HG03064 (cell line): ENCODE measurements around the gene BCAS1.

Experiments
- ATAC-seq: cut with Tn5 transposase; IDR thresholded peaks from one replicate; pipeline ENCODE4 v1.9.1; 2021; ENCODE audit warnings: low read depth; ENCODE audit not compliant: unreplicated experiment

Gene BCAS1, protein sequence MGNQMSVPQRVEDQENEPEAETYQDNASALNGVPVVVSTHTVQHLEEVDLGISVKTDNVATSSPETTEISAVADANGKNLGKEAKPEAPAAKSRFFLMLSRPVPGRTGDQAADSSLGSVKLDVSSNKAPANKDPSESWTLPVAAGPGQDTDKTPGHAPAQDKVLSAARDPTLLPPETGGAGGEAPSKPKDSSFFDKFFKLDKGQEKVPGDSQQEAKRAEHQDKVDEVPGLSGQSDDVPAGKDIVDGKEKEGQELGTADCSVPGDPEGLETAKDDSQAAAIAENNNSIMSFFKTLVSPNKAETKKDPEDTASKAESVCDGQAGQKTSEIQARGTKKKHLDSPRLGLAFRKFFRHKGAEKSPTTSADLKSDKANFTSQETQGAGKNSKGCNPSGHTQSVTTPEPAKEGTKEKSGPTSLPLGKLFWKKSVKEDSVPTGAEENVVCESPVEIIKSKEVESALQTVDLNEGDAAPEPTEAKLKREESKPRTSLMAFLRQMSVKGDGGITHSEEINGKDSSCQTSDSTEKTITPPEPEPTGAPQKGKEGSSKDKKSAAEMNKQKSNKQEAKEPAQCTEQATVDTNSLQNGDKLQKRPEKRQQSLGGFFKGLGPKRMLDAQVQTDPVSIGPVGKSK

DNA sequence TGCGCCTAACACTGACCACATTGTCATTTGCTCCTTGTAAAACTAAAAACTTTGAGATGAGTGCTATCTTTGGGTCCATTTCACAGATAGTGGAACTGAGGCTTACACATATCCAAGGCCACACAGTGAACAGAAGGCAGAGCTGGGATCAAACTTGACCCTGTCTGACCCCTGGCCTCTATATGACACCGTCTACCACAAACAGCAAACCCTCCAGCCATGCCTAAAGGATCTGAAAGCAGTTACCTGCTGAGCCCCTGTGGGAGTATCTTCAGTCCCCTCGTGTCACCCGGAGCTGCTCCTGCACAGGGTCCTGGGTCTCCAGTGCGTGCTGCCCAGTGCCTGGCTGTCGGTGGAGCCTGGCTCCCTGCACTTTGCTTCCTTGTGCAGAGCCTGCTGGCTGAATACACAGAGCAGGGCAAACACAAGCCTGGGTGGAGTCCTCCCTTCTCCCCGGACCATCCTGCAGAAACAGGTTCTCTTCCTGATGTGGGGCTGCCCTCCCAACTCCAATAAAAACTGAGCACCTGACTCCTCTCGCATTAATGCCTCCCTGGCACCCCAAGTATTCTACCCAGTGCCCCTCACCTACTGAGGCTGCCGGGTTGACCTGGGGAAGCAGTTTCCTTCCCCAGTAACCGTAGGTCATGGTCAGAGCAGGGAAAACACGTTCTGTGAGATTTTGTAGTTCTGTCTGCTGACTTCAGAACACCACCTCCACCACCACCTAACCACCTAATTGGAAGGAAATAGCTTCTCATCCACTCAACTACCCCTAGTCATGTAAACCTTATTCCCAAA, at the start of gene BCAS1:
TSS of gene BCAS1 (minus strand) at position 408 of the 801 bp plus-strand sequence. CDS start 11,876 bp downstream, outside the sequence.
- ATAC-seq = no peak

DNA sequence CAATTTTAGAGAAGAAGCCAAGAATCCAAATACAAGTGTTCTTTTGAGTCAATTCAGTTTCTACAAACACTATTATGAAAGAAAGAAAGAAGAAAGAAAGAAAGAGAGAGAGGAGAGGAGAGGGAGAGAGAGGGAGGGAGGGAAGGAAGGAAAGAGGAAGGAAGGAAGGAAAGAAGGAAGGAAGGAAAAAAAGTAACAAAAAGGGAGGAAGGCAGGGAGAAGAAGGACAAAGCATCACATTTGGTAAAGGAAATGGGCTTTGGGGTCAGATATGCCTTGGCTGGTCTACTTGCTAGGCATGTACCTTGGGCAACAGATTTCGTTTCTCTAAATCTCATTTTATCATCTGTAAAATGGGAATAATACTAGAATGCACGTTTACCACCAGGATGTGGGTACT, 49.4 kb upstream of the BCAS1 start:
- no peak for ATAC-seq

DNA sequence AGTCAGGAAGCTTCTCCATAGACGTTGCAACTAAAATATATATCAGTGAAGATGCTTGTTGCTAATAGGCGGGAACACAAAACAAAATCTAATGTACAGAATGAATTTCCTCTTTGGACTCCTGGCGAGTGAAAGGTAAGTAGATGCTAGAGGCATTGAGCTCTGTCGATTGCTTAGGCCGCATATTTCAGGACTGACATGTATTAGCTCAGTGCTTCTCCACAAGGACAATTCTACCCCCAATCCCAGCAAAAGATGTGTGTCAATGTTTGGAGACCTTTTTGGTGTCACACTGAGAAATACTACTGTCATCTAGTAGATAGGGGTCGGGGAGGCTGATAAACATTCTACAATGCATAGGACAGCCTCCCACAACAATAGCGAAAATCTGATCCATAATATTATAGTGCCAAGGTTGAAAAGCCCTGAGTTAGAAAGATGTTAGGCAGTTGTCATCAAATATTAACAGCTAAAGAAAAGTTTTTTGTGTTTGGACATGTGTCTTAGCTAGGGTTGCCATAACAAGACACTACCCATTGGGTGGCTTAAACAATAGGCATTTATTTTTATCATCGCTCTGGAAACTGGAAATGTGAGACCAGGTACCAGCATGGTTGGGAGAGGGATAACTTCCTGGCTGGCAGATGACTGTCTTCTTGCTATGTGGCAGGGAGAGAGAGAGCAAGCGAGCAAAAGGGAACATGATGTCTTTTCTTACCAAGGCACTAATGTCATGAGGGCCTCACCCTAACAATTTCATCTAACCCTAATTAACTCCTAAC, 48.0 kb upstream of the BCAS1 start:
- no peak for ATAC-seq

DNA sequence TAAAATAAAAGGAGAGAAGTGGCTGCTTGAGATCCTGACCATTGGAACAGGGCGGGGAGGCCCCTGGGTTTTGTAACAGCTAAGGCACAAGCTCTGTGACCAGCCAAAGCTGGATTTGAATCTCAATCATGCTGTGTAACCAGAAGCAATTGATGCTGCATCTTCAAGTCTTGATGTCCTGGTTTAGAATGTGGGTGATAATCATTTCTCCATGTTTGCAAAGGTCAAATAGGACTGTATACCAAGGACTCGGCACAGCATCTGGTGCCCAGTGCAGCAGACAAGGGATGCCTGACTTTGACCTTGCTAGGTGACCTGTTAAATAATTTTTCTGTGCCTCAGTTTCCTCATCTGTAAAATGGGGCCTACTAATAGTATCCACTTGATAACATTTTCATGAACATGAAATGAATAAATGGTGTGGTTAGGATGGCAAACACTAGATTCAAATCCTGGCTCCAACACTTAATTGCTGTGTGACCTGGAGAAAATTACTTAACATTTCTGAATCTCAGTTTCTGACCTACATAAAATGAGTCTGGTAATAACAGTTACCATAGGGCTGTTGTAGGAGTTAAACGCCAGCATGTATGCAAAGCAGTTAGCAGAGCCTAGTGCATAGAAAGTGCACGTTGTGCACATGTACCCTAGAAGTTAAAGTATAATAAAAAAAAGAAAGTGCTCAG, 46.3 kb upstream of the BCAS1 start:
- ATAC-seq = no peak

DNA sequence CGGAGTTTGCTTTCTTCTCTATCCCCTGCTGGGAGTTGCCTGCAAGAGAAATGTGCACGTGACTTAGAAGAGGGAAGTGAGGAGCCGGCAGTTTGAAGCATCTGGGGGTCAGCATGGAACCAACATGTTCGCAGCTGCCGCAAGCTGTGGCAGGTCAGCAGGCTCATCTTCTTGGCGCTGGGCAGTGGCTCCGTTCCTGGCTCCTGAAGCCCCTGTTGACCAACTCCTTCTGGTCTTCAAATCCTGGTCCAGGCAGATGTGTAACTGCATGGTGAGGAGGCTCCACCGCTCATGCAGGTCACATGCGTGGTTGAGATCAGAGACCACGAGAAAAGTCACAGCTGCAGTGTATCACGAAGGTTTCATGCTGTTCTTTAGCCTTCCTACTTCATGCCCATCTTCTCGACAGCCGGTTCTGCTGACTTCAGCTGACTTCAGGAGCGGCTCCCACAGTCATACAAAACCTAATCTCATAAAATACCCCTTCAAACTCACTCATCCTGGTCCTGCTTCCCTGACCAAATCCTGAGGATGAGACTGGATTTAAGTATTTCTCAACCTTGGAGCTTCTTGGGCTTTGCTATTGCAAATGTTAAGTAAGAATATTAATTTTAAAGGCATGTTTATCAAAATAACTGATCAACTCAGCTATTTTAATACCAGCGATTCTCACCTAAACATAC, 44.9 kb upstream of the BCAS1 start:
- no peak for ATAC-seq

DNA sequence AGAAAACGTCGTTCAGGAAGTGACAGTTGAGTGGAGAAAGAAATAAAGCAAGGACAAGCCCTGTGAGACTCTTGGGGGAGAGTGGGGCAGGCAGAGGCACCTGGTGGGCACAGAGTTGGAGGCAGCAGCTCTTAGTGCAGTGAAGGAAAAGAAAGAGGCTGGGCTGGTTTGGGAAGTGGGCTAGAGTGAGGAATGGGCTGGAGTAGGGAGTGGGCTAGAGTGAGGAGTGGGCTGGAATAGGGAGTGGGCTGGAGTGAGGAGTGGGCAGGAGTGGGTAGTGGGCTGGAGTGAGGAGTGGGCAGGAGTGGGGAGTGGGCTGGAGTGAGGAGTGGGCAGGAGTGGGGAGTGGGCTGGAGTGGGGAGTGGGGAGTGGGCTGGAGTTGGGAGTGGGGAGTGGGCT, 43.7 kb upstream of the BCAS1 start:
- ATAC-seq = no peak

DNA sequence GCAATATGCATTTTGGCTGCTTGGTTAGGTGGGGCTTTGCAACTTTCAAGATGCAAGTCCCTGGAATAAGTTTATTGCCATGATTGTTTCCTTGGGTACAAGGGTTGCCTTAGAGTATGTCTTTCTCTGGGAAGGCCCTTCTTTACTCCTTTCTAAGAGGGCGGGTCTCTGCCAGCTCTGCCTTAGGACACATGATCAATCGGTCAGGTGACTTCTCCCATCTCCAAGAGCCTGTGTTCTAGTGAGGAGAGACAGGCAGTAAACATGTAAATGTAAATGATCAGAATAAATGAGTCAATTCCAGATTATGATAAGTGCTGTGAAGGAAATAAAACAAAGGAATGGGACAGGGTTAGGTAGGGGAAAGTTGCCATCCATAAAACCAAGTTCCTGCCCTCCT, 43.2 kb upstream of the BCAS1 start:
- ATAC-seq = no peak

DNA sequence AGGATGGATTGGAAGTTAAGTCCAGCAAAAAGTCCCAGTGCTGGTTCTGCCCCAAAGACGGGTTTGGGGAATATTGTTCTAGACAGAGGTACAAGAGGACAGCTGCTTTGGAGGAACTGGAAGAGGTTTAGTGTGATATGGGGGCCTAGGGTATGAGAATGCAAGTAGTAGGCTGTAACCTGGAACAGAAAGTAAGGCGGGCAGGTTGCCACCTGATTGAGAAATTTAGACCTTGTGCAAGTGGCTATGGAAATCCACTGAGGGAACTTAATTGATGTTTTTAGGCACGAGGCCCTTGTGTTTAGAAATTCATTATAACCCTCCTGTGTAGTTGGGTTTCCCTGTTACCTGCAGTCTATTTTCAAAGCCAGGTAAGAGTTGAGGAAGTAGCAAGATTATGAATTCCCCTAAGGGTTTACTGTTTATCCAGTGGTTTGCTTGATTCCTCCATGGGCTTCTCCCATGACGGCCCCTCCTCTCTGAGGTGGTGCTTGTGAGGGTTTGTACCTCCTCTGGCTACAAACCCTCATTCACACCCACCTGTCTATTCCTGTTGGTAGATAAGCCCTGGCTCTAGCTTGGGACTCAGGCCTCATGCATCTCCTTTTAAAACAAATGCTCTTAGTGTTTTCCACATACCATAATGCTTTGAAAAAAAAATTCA, 42.0 kb upstream of the BCAS1 start:
- no peak for ATAC-seq

DNA sequence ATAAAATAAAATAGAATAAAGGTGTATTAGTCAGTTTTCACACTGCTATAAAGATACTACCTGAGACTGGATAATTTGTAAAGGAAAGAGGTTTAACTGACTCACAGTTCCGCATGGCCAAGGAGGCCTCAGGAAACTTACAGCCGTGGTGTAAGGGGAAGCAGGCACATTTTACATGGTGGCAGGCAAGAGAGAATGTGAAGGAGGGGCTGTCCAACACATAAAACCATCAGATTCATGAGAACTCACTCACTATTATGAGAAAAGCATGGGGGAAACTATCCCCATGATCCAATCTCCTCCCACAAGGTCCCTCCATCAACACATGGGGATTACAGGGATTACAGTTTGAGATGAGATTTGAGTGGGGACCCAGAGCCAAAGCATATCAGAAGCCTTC, 41.1 kb upstream of the BCAS1 start:
- no peak for ATAC-seq

DNA sequence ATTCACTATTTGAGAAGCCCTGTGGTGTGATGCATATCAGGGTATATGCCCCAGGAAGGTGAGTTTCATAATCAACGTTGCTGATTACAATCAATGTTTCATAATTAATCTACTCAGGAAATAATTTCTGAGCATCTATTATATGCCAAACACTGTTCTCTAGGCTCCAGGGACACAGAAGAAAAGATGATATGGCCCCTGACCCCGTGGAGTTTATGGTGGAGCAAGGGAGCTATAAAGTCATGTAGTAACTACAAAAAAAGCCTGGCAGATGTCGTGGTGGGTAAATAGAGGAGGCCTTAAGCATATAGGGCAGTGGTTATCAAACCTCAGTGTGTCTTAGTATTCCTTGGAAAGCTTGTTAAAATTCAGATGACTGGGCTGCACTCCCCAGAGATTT, 40.1 kb upstream of the BCAS1 start:
- ATAC-seq = no peak

DNA sequence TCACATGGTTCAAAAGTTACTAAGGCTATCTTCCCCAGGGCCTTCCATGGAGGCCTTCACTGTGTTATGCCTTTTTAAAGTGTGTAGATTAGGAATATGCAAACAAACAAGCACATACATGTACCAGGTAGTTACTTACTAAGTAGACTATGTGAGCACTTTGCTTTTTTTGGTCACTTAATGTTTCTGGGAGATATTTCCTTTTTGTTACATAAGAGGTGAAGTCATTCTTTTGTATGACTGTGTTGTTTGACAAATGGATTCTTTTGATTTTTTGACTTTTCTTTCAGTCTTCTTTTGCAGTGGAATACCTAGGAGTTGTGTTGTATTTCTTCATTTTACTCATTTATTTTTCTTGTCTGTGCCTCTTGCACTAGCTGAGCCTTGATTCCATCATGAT, 39.6 kb upstream of the BCAS1 start:
- ATAC-seq = no peak

DNA sequence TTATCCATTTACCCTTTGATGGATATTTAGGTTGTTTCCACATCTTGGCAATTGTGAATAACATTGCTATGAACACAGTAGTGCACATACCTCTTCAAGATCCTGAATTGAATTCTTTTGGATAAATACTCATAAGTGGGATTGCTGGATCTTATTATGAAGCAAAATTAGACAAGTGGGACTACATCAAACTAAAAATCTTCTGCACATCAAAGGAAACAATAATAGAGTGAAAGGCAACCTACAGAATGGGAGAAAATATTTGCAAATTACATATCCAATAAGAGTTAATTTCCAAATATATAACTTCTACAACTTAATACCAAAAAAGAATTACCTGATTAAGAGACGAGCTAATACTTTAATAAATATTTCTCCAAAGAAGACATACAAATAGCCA, 38.4 kb upstream of the BCAS1 start:
- no peak for ATAC-seq

DNA sequence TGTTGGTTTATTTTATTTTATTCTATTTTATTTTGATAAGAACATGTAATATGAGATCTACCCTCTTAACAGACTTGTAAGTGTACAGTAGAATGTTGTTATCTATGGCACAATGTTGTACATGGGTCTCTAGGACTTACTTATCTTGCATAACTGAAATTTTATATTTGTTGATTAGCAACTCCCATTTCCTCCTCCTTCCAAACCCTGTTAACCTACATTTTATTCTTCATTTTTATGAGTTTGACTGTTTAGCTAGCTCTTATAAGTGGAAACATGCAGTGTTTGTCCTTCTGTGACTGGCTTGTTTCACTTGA, 37.9 kb upstream of the BCAS1 start:
- ATAC-seq = no peak

DNA sequence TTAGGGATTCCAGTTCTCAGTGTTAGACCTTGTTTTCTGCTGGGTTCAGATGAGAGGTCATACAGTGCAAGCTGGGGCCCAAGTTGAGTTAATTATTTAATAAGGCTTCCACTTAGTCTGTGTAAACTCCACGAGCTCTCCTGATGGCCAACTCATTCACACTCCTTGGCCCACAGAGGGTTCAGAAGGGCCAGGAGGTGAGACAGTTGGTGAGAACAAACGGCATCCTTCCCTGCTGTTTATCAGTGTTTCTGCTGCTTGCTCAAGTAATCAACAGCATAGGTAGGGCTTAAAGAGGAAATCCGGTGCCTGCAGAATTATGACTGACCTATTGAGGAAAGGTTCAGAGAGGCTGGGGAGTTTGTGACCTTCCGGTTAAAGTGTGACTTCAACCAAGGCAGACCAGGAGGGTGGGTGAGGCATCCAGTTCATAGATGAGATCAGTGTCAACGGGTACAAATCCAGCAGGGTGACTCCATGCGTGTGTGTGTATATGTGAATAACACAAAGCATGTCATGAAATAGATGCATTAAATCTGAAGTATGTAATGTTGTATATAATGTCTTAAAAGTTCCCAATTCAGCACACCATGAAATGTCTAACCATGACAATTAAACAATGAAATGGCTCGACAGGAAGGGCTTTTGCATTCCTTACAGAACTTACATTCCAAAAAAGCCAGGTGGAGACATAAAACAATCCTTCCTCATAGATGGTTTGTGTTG, 37.4 kb upstream of the BCAS1 start:
- ATAC-seq = no peak

DNA sequence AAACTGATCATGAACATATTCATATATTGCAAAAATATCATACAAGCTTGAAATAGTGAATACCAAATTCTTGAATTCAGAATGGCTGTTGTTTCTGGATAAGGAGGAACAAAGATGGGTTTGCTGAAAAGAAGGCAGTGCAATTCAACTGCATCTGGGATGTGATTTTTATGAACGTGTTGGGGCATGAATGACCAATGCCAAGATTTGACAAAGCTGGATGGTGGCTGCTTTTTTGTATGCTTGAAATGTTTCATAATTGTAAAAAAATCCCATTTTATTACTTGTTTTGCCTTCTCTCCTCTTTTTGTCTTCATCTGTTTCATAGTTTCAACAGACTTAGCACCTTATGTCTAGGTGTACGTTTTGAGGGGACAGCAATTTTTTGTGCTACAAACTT, 36.8 kb upstream of the BCAS1 start:
- ATAC-seq = no peak

DNA sequence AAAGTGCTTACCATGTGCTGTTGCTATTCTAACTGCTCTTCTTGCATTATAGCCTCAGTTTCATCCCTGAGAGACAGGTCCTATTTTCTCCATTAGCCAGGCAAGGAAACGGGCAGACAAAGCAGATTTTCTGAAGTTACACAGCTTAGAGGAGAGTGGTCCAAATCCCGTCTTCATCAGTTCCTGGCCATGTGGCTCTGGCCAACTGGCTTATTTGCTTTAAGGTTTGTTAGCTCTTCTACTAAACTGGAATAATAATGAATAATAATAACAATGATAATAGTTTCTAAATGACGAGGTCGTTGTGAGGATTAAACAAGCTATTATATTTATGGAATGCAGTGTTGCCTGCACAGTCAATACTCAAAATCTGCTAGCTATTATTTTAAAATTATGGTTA, 35.8 kb upstream of the BCAS1 start:
- no peak for ATAC-seq

DNA sequence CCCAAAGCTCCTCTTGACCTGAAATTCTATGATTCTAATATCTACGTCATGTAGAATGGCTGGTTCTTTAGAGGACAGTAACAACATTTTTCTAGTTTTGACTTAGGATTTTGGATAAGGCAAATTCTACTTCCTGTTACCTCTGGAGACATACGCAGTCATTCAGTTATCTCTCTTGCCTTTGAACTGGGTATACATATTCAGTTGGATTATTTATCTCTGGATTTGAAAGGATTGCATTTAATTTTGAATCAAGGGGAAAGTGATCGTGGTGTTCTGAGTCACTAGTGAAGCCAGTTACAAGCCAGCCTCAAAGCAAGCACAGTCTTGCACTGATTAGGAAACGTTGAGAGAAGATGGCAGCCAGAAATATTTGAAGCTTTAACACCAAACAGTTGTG, 35.3 kb upstream of the BCAS1 start:
- no peak for ATAC-seq

DNA sequence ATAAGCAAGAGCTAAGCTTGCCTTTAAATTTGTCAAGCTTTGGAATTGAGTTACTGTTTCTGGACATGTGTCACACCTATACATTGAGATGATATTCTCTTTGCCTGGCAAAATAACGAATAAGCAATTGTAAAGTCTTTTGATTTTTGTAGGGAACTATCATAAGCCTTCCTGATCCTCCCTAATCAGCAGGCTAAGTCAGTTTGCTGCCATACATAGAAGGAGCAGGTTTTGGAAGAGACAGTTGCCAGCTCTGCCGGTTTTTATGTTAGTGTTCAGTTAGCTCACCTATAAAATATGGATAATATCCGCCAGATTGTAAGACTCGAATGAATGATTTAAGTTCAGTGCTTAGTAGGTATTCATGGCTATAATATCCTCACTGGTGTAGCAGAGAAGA, 34.4 kb upstream of the BCAS1 start:
- no peak for ATAC-seq
